H1 (cell line): Measurements from ENCODE around the gene TBX18.

Experiments
- CREB1 ChIP-seq: IDR thresholded peaks from 2 replicates; pipeline ENCODE4 v1.6.1; 2012; ENCODE audit warnings: inconsistent platforms
- EZH2 ChIP-seq: fragments of 200-600 bp; sonication (generic); IDR thresholded peaks from 2 replicates; pipeline ENCODE4 v1.7.1; 2012; ENCODE audit warnings: low read depth, mild to moderate bottlenecking, moderate library complexity, low read length, inconsistent platforms; ENCODE audit not compliant: severe bottlenecking
- GTF2F1 ChIP-seq: IDR thresholded peaks from 2 replicates; pipeline ENCODE4 v1.6.1; 2012; ENCODE audit warnings: low read depth, low read length, improper control_type of control experiment, borderline replicate concordance
- JUN ChIP-seq: IDR thresholded peaks from 2 replicates; pipeline ENCODE4 v1.6.1; 2011; ENCODE audit warnings: low read depth, mild to moderate bottlenecking, improper control_type of control experiment, low read length
- POLR2A ChIP-seq, 2 experiments: IDR thresholded peaks; 1 replicate in 1 of 2; 2 replicates in 1 of 2; pipeline ENCODE4 v1.6.1; 2011; ENCODE audit warnings: low read depth in 2 of 2, low read length in 2 of 2, mild to moderate bottlenecking in 2 of 2; ENCODE audit errors: control extremely low read depth in 1 of 2
- SRF ChIP-seq: IDR thresholded peaks from 2 replicates; pipeline ENCODE4 v1.6.1; 2011; ENCODE audit warnings: mild to moderate bottlenecking, low read depth, low read length, moderate library complexity
- TEAD4 ChIP-seq: IDR thresholded peaks from 2 replicates; pipeline ENCODE4 v1.6.1; 2012; ENCODE audit warnings: low read depth, low read length, inconsistent platforms, mixed read lengths
- YY1 ChIP-seq: IDR thresholded peaks from 2 replicates; pipeline ENCODE4 v1.6.1; 2011; ENCODE audit warnings: low read depth, mild to moderate bottlenecking, low read length
- TF ChIP-seq, protein P1 (sequence below), 3 experiments: IDR thresholded peaks; 1 replicate in 2 of 3; 2 replicates in 1 of 3; pipeline versions ENCODE4 v1.5.1 to v1.6.1; 2011; ENCODE audit warnings: low read length in 3 of 3, mild to moderate bottlenecking in 3 of 3, inconsistent platforms in 2 of 3, low read depth in 1 of 3, moderate library complexity in 1 of 3; ENCODE audit not compliant: insufficient read depth in 1 of 3; ENCODE audit errors: control extremely low read depth in 1 of 3
- TF ChIP-seq, protein P2 (sequence below): IDR thresholded peaks from 2 replicates; pipeline ENCODE4 v1.6.1; 2011; ENCODE audit warnings: low read depth, mild to moderate bottlenecking, low read length; ENCODE audit not compliant: insufficient read depth

DNA sequence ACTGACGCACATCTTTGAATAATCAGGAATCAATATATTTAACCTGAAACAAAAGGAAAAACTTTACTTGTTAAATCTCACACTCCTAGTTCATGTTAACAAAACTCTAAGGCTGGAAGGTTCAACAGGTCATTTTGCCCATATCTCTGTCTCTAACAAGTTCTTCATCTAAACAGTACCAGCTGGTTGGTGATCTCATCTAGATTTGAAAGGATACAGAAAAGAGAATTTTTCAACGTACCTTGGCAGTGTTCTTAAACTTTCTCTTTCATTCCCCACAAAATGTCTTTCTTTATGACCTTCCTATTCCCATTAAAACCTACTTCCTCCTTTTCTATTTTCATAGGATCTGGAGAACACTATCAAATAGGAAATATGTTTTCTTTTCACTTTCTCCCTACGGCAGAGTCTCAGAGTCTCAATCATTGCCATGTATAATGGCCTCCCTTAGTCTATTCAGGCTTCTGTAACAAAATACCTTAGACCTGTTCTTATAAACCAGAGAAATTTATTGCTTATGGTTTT is 111.3 kb downstream of the TBX18 start:
- no peak for TF ChIP-seq GTF2F1
- TF ChIP-seq SRF = no peak
- no peak for TF ChIP-seq CREB1
- TF ChIP-seq, protein P1, sequence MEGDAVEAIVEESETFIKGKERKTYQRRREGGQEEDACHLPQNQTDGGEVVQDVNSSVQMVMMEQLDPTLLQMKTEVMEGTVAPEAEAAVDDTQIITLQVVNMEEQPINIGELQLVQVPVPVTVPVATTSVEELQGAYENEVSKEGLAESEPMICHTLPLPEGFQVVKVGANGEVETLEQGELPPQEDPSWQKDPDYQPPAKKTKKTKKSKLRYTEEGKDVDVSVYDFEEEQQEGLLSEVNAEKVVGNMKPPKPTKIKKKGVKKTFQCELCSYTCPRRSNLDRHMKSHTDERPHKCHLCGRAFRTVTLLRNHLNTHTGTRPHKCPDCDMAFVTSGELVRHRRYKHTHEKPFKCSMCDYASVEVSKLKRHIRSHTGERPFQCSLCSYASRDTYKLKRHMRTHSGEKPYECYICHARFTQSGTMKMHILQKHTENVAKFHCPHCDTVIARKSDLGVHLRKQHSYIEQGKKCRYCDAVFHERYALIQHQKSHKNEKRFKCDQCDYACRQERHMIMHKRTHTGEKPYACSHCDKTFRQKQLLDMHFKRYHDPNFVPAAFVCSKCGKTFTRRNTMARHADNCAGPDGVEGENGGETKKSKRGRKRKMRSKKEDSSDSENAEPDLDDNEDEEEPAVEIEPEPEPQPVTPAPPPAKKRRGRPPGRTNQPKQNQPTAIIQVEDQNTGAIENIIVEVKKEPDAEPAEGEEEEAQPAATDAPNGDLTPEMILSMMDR (IDR thresholded peaks at IDR 0.05; ENCODE audit: control extremely low read depth in 1 of 3, insufficient read depth in 1 of 3, low read depth in 1 of 3, low read length in 3 of 3) = no peak
- no peak for TF ChIP-seq POLR2A (IDR thresholded peaks at IDR 0.05; ENCODE audit: control extremely low read depth in 1 of 2, low read depth in 2 of 2, low read length in 2 of 2)
- TF ChIP-seq EZH2 = no peak
- TF ChIP-seq, protein P2, sequence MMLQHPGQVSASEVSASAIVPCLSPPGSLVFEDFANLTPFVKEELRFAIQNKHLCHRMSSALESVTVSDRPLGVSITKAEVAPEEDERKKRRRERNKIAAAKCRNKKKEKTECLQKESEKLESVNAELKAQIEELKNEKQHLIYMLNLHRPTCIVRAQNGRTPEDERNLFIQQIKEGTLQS = no peak
- TF ChIP-seq TEAD4 = no peak
- TF ChIP-seq JUN = no peak
- TF ChIP-seq YY1 = no peak
